HepG2 (cell line): ENCODE results near the gene CTCF. TPM values are rescaled to one million over a fixed set of nuclear protein-coding genes. Genes with fewer than 3 reads are reported as not detected.

Experiments
- ATF7-NPFF ChIP-seq: sonication (generic); formaldehyde crosslinking; IDR thresholded peaks from 2 replicates; pipeline ENCODE4 v1.8.1; 2023; ENCODE audit warnings: mild to moderate bottlenecking, low read depth, missing genetic modification reagents, moderate library complexity
- BORCS8-MEF2B ChIP-seq: sonication (generic); formaldehyde crosslinking; IDR thresholded peaks from 2 replicates; pipeline ENCODE4 v1.8.0; 2022; ENCODE audit warnings: mild to moderate bottlenecking, missing genetic modification reagents
- CCAR2 ChIP-seq: fragments of 200-400 bp; formaldehyde crosslinking; optimal IDR thresholded peaks from 2 replicates; pipeline ENCODE3; 2018; ENCODE audit warnings: low read depth, mild to moderate bottlenecking, low read length, moderate library complexity
- CCDC6 ChIP-seq: sonication (generic); formaldehyde crosslinking; IDR thresholded peaks from 2 replicates; pipeline ENCODE4 v1.8.1; 2022; ENCODE audit warnings: mild to moderate bottlenecking, missing genetic modification reagents, moderate library complexity
- E2F5 ChIP-seq: sonication (generic); formaldehyde crosslinking; conservative IDR thresholded peaks from 2 replicates; pipeline ENCODE4 v1.4.0; 2020; ENCODE audit warnings: missing genetic modification reagents
- FOSL2 ChIP-seq: sonication (generic); formaldehyde crosslinking; IDR thresholded peaks from 2 replicates; pipeline ENCODE4 v1.4.0; 2020; ENCODE audit warnings: missing genetic modification reagents
- FOXM1 ChIP-seq: sonication (generic); formaldehyde crosslinking; IDR thresholded peaks from 2 replicates; pipeline ENCODE4 v1.5.0; 2020; ENCODE audit warnings: missing genetic modification reagents
- HNRNPK ChIP-seq: fragments of 200-400 bp; formaldehyde crosslinking; IDR thresholded peaks from 2 replicates; pipeline ENCODE4 v1.6.1; 2018; ENCODE audit warnings: low read length, low read depth, moderate library complexity, mild to moderate bottlenecking; ENCODE audit not compliant: poor library complexity, severe bottlenecking
- JUN ChIP-seq: sonication (generic); formaldehyde crosslinking; IDR thresholded peaks from 2 replicates; pipeline ENCODE4 v1.4.0; 2020; ENCODE audit warnings: mild to moderate bottlenecking, missing genetic modification reagents
- KDM5A ChIP-seq: fragments of 200-600 bp; sonication (generic); IDR thresholded peaks from 2 replicates; pipeline ENCODE4 v1.7.0; 2018; ENCODE audit warnings: antibody characterized with exemption, mild to moderate bottlenecking, low read length, borderline replicate concordance
- KLF6 ChIP-seq: IDR thresholded peaks from 2 replicates; pipeline ENCODE4 v1.8.0; 2016; ENCODE audit warnings: missing biosample characterization, missing genetic modification reagents
- MAFF ChIP-seq: IDR thresholded peaks from 2 replicates; pipeline ENCODE4 v1.6.1; 2011; ENCODE audit warnings: low read depth, low read length, improper control_type of control experiment
- NCOA1 ChIP-seq: sonication (generic); formaldehyde crosslinking; IDR thresholded peaks from 2 replicates; pipeline ENCODE4 v1.9.0; 2021; ENCODE audit warnings: missing genetic modification reagents
- SAP130 ChIP-seq: IDR thresholded peaks from 2 replicates; pipeline ENCODE4 v1.6.1; 2016; ENCODE audit warnings: low read depth
- SP5 ChIP-seq: IDR thresholded peaks from 2 replicates; pipeline ENCODE4 v1.6.1; 2016; ENCODE audit warnings: low read depth, borderline replicate concordance
- SPEN ChIP-seq: sonication (generic); formaldehyde crosslinking; IDR thresholded peaks from 2 replicates; pipeline ENCODE4 v1.5.1; 2020; ENCODE audit warnings: low read depth, mild to moderate bottlenecking, missing genetic modification reagents
- ZBTB7A ChIP-seq: sonication (generic); formaldehyde crosslinking; IDR thresholded peaks from 2 replicates; pipeline ENCODE4 v1.8.0; 2022; ENCODE audit warnings: mild to moderate bottlenecking, missing genetic modification reagents
- ZNF281 ChIP-seq: sonication (generic); formaldehyde crosslinking; IDR thresholded peaks from 2 replicates; pipeline ENCODE4 v1.4.0; 2020; ENCODE audit warnings: missing genetic modification reagents, borderline replicate concordance
- ZNF333 ChIP-seq: sonication (generic); formaldehyde crosslinking; IDR thresholded peaks from 2 replicates; pipeline ENCODE4 v1.4.0; 2020; ENCODE audit warnings: mild to moderate bottlenecking, missing genetic modification reagents, borderline replicate concordance
- ZNF567 ChIP-seq: sonication (generic); formaldehyde crosslinking; IDR thresholded peaks from 2 replicates; pipeline ENCODE4 v1.8.1; 2023; ENCODE audit warnings: mild to moderate bottlenecking, missing genetic modification reagents, borderline replicate concordance
- polyA plus RNA-seq, 8 experiments: library from polyadenylated mRNA; depleted of rRNA in 3 of 8; stranded (reverse) in 7 of 8; unstranded in 1 of 8; fragments of >200 nt; fragmentation: Illumina TruSeq in 4 of 8; extraction: Trizol in 4 of 8; gene quantifications; 2 replicates each; pipeline versions ENCODE4 v1.2.1 to v1.2.3, GENCODE V29; 2011 to 2016; ENCODE audit warnings: low read depth in 4 of 8, missing spikeins in 1 of 8, mixed read lengths in 1 of 8; ENCODE audit not compliant: insufficient read depth in 1 of 8
- total RNA-seq, 5 experiments: library from RNA; depleted of rRNA; stranded (reverse); fragments of >200 nt; fragmentation: Illumina TruSeq; extraction: Trizol; gene quantifications; 2 replicates each; pipeline ENCODE4 v1.2.3, GENCODE V29; 2016; ENCODE audit warnings: low read depth in 1 of 5
- TF ChIP-seq, protein P1 (sequence below), 2 experiments: IDR thresholded peaks; 2 replicates each; pipeline ENCODE4 v1.6.1; 2011 to 2012; ENCODE audit warnings: low read length in 2 of 2, borderline replicate concordance in 1 of 2, low read depth in 1 of 2, mild to moderate bottlenecking in 1 of 2, moderate library complexity in 1 of 2
- TF ChIP-seq, protein P2 (sequence below): sonication (generic); formaldehyde crosslinking; IDR thresholded peaks from 2 replicates; pipeline ENCODE4 v1.5.1; 2020; ENCODE audit warnings: missing genetic modification reagents, mild to moderate bottlenecking, borderline replicate concordance

The CTCF gene
- total and polyA plus RNA-seq, 2 of the 13 experiments (the other 11 are each of a cell fraction or from before 2014, with no cell fraction given), result 19.5 to 37.5 TPM

- TF ChIP-seq, protein P1, sequence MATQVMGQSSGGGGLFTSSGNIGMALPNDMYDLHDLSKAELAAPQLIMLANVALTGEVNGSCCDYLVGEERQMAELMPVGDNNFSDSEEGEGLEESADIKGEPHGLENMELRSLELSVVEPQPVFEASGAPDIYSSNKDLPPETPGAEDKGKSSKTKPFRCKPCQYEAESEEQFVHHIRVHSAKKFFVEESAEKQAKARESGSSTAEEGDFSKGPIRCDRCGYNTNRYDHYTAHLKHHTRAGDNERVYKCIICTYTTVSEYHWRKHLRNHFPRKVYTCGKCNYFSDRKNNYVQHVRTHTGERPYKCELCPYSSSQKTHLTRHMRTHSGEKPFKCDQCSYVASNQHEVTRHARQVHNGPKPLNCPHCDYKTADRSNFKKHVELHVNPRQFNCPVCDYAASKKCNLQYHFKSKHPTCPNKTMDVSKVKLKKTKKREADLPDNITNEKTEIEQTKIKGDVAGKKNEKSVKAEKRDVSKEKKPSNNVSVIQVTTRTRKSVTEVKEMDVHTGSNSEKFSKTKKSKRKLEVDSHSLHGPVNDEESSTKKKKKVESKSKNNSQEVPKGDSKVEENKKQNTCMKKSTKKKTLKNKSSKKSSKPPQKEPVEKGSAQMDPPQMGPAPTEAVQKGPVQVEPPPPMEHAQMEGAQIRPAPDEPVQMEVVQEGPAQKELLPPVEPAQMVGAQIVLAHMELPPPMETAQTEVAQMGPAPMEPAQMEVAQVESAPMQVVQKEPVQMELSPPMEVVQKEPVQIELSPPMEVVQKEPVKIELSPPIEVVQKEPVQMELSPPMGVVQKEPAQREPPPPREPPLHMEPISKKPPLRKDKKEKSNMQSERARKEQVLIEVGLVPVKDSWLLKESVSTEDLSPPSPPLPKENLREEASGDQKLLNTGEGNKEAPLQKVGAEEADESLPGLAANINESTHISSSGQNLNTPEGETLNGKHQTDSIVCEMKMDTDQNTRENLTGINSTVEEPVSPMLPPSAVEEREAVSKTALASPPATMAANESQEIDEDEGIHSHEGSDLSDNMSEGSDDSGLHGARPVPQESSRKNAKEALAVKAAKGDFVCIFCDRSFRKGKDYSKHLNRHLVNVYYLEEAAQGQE (IDR thresholded peaks at IDR 0.05; ENCODE audit: borderline replicate concordance in 1 of 2, low read depth in 1 of 2, low read length in 2 of 2), result peak; percentile 81 to 92
- TF ChIP-seq, protein P2, sequence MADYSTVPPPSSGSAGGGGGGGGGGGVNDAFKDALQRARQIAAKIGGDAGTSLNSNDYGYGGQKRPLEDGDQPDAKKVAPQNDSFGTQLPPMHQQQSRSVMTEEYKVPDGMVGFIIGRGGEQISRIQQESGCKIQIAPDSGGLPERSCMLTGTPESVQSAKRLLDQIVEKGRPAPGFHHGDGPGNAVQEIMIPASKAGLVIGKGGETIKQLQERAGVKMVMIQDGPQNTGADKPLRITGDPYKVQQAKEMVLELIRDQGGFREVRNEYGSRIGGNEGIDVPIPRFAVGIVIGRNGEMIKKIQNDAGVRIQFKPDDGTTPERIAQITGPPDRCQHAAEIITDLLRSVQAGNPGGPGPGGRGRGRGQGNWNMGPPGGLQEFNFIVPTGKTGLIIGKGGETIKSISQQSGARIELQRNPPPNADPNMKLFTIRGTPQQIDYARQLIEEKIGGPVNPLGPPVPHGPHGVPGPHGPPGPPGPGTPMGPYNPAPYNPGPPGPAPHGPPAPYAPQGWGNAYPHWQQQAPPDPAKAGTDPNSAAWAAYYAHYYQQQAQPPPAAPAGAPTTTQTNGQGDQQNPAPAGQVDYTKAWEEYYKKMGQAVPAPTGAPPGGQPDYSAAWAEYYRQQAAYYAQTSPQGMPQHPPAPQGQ (CRISPR knock-in tag), result no peak
- TF ChIP-seq ZNF333 (CRISPR knock-in tag) (no peak), BORCS8-MEF2B (peak; percentile 74), MAFF (no peak), KLF6 (peak; percentile 73; the same call in 1 of the 2 replicates), ZNF281 (peak; percentile 91), SP5 (CRISPR knock-in tag) (no peak), ZBTB7A (CRISPR knock-in tag) (no peak), CCDC6 (CRISPR knock-in tag) (peak; percentile 62; the same call in 1 of the 2 replicates), ATF7-NPFF (CRISPR knock-in tag) (no peak), ZNF567 (CRISPR knock-in tag) (no peak), KDM5A (no peak), SAP130 (CRISPR knock-in tag) (peak; percentile 77), JUN (no peak), CCAR2 (no peak), FOSL2 (CRISPR knock-in tag) (no peak), E2F5 (no peak), HNRNPK (peak; percentile 32), FOXM1 (CRISPR knock-in tag) (0 out of 2 replicates have a peak, but pooled peaks have one; percentile 58), NCOA1 (CRISPR knock-in tag) (no peak), SPEN (CRISPR knock-in tag) (no peak)
These were observed 90.3 kb downstream of the CTCF start (continued) for GRCh38 chr16:67652578-67653127.
